Activated naive CD8-positive, alpha-beta T cell treated with anti-CD3 and anti-CD28 coated beads, Interleukin-2, amount 50 U/mL, for 24 hours (primary cell): ENCODE data around the gene MCCD1.
"Not testable (repeated sequence)": the region's sequence is repeated elsewhere in the genome, so short reads cannot be mapped to it uniquely, and the experiment has no call there.

Source experiments
- ATAC-seq: fragments of 150-1000 bp; cut with Tn5 transposase; one replicate; pipeline ENCODE4 v1.10.0; 2021
- DNase-seq: peaks from one replicate; pipeline ENCODE4 v3.0.0; 2021
- H3K27ac Mint-ChIP-seq: one replicate; pipeline ENCODE4 v1.8.0; 2021; ENCODE audit warnings: mild to moderate bottlenecking, mixed read lengths
- H3K27me3 Mint-ChIP-seq: one replicate; pipeline ENCODE4 v1.8.0; 2021; ENCODE audit warnings: mixed read lengths
- H3K36me3 Mint-ChIP-seq: one replicate; pipeline ENCODE4 v1.8.0; 2021; ENCODE audit warnings: low read depth, mixed read lengths
- H3K4me1 Mint-ChIP-seq: one replicate; pipeline ENCODE4 v1.8.0; 2021; ENCODE audit warnings: mixed read lengths
- H3K4me3 Mint-ChIP-seq: one replicate; pipeline ENCODE4 v1.8.0; 2021; ENCODE audit warnings: mild to moderate bottlenecking, moderate library complexity, mixed read lengths
- H3K9me3 Mint-ChIP-seq: one replicate; pipeline ENCODE4 v1.8.0; 2021; ENCODE audit warnings: mixed read lengths

Gene MCCD1

DNA sequence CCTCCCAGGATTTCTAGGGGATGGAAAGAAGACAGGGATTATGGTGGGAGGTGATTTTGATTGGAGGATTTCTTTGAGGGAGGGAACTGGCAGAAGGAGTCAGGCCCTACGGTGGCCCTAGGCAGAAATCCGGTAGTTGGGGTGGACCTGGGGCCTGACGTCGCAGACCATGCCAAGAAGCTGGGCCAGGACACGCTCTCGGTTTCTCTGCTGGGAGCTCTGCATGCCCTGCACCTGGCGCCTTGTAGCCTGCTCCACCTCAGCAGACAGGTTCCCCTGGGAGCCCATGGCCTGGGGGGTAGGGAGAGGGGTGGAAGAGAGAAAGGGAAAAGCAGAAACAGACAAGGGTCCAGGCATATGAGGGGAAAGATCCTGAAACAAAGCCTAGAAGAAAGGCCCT lies 16.5 kb downstream of the MCCD1 start:
- Mint-ChIP-seq H3K27ac (peak overlapping the region; percentile 10), H3K4me1 (peaks cover 61% of the 10 kb centered on the region), H3K4me3 (no peak overlapping the region), H3K9me3 (no peaks in the 10 kb centered on the region), H3K36me3 (peaks cover 23% of the 10 kb centered on the region), H3K27me3 (no peaks in the 10 kb centered on the region)
- no peak for ATAC-seq
- DNase-seq: no peak

DNA sequence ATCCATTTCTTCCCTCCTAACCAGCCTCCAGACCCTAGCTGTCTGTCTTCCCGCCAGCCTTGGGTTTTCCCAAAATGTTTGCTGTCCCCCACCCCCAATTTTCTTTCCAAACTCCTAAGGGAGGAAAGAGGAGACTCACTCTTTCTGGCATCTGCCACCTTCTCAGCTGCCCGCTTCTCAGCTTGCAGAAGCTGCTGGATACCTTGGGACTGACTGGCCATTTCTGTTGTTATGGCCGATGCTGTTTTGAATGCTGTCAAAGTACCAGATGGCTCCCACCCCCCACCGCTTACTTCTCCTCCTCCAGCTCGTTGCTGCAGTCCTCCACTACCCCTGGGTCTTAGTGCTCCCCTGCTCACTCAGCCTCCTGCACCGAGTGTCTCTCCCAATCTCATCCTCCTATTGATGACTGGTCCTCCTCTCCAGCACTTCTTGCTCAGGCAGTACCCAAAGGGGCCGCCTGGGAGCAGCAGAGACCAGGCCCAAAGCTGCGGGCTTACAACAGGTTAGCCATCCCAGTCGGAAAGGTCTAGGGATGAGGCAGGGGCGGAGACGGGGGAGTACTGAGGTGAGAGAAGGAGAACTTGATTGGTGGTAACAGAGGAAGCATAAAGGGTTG lies 17.7 kb downstream of the MCCD1 start, which contains the start of gene ATP6V1G2:
Gene ATP6V1G2 (minus strand): TSS at position 270 of the 619 bp plus-strand sequence. CDS start 49 bp downstream, at position 221.
- peak within 1 kb of the TSS; percentile 86 for H3K4me3 Mint-ChIP-seq
- peaks cover 18% of the 10 kb centered on the region for H3K36me3 Mint-ChIP-seq
- H3K9me3 Mint-ChIP-seq: no peaks in the 10 kb centered on the region
- H3K27me3 Mint-ChIP-seq: no peaks in the 10 kb centered on the region
- peak; percentile 77 for ATAC-seq
- H3K27ac Mint-ChIP-seq: peak within 1 kb of the TSS; percentile 89
- peaks cover 62% of the 10 kb centered on the region for H3K4me1 Mint-ChIP-seq
- peak; percentile 93 for DNase-seq

DNA sequence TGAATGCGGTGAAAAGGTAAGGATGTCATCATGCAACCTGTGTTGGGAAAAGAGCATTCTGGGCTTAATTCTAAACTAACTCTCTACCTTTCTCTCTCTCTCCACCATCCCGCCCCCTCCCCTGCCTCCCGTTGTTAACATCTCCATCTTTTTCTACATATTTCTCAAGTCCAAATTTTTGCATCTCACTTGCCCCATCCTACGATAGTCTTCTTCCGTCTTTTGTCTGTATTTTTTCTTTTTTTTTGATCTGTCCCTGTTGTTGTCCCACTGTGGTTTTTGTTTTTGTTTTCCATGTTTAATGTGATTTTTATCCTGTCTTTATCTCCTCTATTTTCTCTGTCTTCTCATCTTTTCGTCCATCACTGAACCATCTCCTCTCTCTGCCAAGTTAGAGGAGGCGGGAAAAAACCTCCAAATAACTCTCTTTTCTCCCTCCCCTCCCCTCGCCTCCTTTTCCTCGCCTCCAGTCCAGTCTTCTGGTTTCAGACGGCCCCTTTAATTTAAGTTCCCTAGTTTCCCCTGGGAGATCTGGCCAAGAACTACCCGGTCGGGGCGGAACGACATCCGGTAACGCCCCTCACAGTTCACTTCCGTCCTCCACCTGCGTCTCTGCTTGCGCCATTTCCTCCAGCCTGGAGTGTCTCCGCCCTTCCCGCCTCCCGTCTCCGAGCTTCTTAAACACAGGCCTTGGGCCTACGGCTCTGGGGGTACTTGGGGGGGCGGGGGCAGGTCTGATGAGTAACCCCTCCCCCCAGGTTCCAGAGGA lies 18.4 kb downstream of the MCCD1 start, which contains the start of gene NFKBIL1:
Gene NFKBIL1 (plus strand): TSS at position 651 of the 769 bp plus-strand sequence. CDS start 87 bp downstream, at position 738.
- ATAC-seq (peak; percentile 83), DNase-seq (peak; percentile 95)
- Mint-ChIP-seq H3K27me3 (no peaks in the 10 kb centered on the region), H3K9me3 (no peaks in the 10 kb centered on the region), H3K36me3 (peaks cover 15% of the 10 kb centered on the region), H3K4me1 (peaks cover 62% of the 10 kb centered on the region), H3K4me3 (peak within 1 kb of the TSS; percentile 86), H3K27ac (peak within 1 kb of the TSS; percentile 89)

DNA sequence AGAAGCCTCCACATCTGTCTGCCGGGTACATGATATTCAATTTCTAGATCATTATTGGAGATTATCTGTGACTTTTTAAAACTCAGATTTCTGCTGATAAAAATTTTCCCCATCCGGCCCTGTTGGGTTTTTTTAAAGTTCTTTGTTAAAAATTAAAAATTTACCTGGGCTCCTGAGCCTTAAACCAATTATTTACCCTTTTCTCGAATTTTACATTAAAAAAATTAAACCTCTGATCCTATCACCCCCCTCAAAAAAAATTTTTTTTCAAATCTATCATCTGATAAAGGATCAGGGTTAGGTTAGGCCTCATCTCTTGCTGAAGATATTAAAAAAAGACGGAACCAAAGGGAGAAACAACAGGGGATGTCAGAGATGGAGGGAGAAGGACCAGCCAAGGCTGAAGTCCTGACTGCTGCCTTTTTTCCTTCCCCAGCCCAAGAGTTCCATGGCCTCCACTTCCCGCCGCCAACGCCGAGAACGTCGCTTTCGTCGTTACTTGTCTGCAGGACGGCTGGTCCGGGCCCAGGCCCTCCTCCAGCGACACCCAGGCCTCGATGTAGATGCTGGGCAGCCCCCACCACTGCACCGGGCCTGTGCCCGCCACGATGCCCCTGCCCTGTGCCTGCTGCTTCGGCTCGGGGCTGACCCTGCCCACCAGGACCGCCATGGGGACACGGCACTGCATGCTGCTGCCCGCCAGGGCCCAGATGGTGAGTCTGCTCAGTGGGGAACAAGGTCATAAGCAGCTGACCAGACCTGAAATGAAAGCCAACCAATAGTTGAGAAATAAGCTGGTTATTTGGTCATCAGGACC lies 19.2 kb downstream of the MCCD1 start:
- Mint-ChIP-seq H3K36me3 (peaks cover 17% of the 10 kb centered on the region), H3K4me1 (peaks cover 62% of the 10 kb centered on the region), H3K27ac (peak overlapping the region; percentile 89), H3K9me3 (no peaks in the 10 kb centered on the region), H3K4me3 (peak overlapping the region; percentile 86), H3K27me3 (no peaks in the 10 kb centered on the region)
- no peak for ATAC-seq
- DNase-seq: no peak

DNA sequence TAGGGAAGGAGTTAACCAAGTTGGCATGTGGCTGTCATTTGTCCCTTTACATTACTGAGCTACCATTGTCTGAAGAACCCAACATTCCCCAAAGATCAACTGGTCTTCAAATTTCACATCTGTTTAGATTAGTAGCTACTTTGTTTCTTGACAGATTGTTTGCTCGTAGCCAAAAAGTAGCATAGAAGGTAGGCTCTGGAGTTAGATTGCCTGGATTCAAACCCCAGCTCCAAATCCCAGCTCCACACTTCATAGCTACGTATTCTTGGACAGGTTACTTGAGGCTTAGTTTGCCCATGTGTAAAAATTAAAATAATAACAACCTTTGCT lies 19.7 kb downstream of the MCCD1 start:
- H3K27me3 Mint-ChIP-seq: no peaks in the 10 kb centered on the region
- ATAC-seq (no peak), DNase-seq (no peak)
- peaks cover 16% of the 10 kb centered on the region for H3K36me3 Mint-ChIP-seq
- H3K27ac Mint-ChIP-seq: peak overlapping the region; percentile 29
- H3K9me3 Mint-ChIP-seq: no peaks in the 10 kb centered on the region
- peaks cover 60% of the 10 kb centered on the region for H3K4me1 Mint-ChIP-seq
- peak overlapping the region; percentile 86 for H3K4me3 Mint-ChIP-seq

DNA sequence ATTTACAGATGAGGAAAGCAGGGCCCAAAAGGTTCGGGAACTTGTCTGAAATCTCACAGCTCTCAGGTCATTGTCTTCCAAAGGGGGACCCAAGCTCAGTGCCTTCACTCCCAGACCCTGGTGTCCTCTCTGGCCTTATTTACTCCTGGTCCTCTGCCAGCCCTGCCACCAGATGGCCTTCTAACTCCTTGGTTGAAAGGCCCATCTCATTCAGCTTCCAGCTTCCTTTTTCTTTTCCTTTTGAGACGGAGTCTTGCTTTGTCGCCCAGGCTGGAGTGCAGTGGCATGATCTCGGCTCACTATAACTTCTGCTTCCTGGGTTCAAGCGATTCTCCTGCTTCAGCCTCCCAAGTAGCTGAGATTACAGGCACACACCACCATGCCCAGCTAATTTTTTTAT lies 22.6 kb downstream of the MCCD1 start:
- H3K4me3 Mint-ChIP-seq: peak overlapping the region; percentile 48
- peak; percentile 63 for DNase-seq
- H3K27me3 Mint-ChIP-seq, H3K9me3 Mint-ChIP-seq, H3K27ac Mint-ChIP-seq: not testable (repeated sequence)
- peak; percentile 27 for ATAC-seq
- peaks cover 22% of the 10 kb centered on the region for H3K36me3 Mint-ChIP-seq
- H3K4me1 Mint-ChIP-seq: peaks cover 69% of the 10 kb centered on the region

DNA sequence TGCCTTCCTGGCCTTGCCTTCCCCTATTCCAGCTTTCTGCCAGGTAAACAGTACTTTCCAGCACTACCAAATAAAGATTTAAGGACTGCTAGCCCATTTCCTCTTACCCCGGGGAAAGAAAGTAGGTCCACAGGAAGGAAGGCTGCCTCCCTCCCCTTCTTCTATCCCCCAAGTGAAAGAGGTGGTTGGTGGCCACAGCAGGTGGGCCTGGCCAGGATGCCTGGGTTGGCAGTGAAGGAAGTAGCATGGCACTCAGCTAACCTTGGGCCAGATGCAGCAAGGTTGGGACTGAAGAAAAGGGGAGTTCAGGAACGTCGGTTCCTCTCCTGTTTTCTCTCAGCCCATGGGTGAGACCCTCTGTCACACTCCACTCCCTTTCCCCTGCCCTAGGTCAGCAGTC lies 27.5 kb downstream of the MCCD1 start:
- ATAC-seq (no peak), DNase-seq (no peak)
- H3K9me3 Mint-ChIP-seq: no peaks in the 10 kb centered on the region
- H3K36me3 Mint-ChIP-seq: peaks cover 33% of the 10 kb centered on the region
- peaks cover 4% of the 10 kb centered on the region for H3K27me3 Mint-ChIP-seq
- peaks cover 80% of the 10 kb centered on the region for H3K4me1 Mint-ChIP-seq
- no peak overlapping the region for H3K4me3 Mint-ChIP-seq
- peak overlapping the region; percentile 44 for H3K27ac Mint-ChIP-seq

DNA sequence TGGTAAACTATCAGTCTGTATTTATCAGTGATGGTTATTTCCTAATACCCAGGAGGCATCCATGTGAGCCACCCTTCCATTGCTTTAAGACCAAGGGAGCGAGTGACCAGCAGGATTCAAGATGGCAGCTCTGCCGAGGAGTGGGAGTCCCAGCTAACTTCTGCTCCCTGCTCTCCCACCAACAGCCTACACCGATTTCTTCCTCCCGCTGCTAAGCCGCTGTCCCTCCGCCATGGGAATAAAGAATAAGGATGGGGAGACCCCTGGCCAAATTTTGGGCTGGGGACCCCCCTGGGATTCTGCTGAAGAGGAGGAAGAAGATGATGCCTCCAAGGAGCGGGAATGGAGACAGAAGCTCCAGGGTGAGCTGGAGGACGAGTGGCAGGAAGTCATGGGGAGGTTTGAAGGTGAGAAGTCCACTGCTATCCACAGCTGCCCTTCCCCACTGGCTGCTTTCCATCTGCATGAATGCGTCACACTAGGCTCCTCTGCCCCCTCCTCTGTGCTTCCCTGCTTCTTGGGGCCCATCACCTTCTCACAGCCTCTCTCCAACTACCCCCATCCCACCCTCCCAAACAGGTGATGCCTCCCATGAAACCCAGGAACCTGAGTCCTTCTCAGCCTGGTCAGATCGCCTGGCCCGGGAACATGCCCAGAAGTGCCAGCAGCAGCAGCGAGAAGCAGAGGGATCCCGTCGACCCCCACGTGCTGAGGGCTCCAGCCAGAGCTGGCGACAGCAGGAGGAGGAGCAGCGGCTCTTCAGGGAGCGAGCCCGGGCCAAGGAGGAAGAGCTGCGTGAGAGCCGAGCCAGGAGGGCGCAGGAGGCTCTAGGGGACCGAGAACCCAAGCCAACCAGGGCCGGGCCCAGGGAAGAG lies 28.9 kb downstream of the MCCD1 start:
- DNase-seq (no peak), ATAC-seq (no peak)
- no peak overlapping the region for H3K4me3 Mint-ChIP-seq
- H3K27me3 Mint-ChIP-seq: peaks cover 4% of the 10 kb centered on the region
- peaks cover 84% of the 10 kb centered on the region for H3K4me1 Mint-ChIP-seq
- H3K9me3 Mint-ChIP-seq: no peaks in the 10 kb centered on the region
- H3K27ac Mint-ChIP-seq: peak overlapping the region; percentile 96
- H3K36me3 Mint-ChIP-seq: peaks cover 35% of the 10 kb centered on the region

DNA sequence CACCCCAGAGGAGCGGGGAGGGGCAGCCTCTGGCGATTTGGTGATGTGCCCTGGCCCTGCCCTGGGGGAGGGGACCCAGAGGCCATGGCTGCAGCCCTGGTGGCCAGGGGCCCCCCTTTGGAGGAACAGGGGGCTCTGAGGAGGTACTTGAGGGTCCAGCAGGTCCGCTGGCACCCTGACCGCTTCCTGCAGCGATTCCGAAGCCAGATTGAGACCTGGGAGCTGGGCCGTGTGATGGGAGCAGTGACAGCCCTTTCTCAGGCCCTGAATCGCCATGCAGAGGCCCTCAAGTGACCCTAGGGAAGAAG lies 29.5 kb downstream of the MCCD1 start:
- peaks cover 88% of the 10 kb centered on the region for H3K4me1 Mint-ChIP-seq
- H3K27ac Mint-ChIP-seq: peak overlapping the region; percentile 96
- H3K4me3 Mint-ChIP-seq: peak overlapping the region; percentile 63
- no peaks in the 10 kb centered on the region for H3K9me3 Mint-ChIP-seq
- DNase-seq (no peak), ATAC-seq (no peak)
- H3K27me3 Mint-ChIP-seq: peaks cover 4% of the 10 kb centered on the region
- H3K36me3 Mint-ChIP-seq: peaks cover 36% of the 10 kb centered on the region

DNA sequence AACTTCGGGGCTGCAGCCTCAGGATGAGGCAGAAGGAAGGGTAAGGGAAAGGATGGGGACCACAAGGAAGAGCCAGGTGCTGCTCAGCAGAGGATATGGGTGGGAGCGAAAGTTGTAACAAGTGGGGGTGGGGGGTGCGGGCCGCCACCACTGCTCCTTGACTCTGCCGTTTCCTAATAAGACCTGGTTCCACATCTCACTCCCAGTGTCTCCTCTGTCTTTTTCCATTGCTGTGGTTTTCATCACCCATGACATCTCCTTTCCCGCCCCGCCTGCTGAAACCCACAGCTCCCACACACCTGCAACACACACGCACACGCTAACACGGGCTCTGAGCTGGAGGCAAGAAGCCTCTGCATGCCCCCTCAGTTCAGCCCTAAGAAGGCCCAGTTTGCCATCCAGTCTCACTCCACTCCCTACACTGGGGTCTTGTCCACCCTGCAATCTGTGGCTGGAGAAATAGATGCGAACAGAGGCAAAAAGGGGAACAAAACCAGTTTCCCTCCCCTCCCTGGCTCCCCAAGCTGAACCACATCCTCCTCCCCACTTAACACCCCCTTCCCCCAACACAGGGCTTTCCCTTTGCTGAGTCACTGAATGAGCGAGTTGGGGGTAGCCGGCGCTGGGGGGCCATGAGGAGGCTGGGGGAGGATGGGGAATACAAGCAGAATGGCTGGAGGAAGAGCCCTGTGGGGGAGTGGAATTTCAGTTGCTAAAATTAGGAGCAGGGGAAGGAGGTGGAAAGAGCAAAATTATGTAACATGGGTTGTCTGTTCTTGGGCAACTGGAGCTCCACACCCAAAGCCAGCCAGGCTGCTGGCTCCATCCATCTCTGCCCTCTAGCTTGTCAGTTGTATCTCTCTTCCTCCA lies 30.1 kb downstream of the MCCD1 start:
- DNase-seq (peak; percentile 74), ATAC-seq (peak; percentile 55)
- Mint-ChIP-seq H3K9me3 (no peaks in the 10 kb centered on the region), H3K4me1 (peaks cover 92% of the 10 kb centered on the region), H3K27me3 (peaks cover 4% of the 10 kb centered on the region), H3K27ac (peak overlapping the region; percentile 96), H3K4me3 (peak overlapping the region; percentile 63), H3K36me3 (peaks cover 39% of the 10 kb centered on the region)

DNA sequence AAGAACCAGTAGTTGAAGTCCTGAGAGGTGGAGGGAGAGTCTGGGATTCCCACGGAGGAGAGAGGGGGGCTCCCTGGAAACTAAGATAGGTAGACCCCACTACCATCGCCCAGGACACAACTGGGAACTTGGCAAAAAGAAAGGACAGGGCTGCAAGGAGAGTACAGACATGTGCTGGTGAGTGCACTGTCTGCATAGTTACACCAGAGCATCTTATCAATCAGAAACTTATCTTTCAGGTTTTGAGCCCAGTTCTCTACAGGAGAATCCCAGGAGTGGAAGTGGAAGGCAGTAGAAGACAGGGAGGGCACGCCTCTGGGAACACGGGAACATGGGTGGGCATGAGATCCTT lies 30.8 kb downstream of the MCCD1 start:
- Mint-ChIP-seq H3K4me1 (peaks cover 88% of the 10 kb centered on the region), H3K4me3 (peak overlapping the region; percentile 63), H3K27ac (peak overlapping the region; percentile 96), H3K27me3 (peaks cover 4% of the 10 kb centered on the region), H3K36me3 (peaks cover 39% of the 10 kb centered on the region), H3K9me3 (no peaks in the 10 kb centered on the region)
- ATAC-seq (peak; percentile 10), DNase-seq (no peak)

DNA sequence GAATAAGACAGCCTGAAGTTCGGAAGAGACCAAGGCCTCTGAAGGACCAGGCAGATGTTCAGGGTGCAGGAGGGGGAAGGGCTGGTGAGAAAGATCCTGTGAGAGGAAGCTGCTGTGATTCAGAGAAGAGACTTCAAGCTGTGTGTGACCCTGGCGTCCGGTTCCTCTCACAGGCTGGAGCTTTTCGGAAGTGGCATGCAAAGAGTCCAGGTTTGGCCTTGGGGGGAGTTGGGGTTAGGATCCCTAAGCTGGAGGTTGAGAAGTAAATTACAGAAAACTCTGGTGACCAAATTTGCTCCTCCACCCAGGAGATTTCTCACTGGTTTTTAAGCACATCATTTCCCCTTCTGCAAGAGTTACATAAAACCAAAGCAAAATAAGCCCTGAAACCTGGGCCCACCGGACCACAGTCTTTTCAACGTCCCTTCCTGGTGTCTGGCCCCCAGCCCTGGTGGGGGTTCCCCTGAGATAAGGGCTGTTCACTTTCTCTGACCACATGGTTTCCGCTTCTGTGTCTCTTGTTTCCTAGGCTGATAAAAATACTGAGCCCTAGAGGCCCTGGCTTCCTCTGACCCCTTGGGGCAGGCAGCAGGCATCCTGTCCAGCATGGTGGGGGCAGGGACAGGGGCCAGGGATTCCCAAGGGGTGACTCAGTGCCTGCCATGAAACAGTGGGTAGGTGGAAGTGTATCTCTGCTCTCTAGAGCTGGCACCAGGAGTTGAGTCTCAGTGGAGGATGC lies 31.4 kb downstream of the MCCD1 start:
- Mint-ChIP-seq H3K9me3 (no peaks in the 10 kb centered on the region), H3K36me3 (peaks cover 39% of the 10 kb centered on the region), H3K27me3 (peaks cover 4% of the 10 kb centered on the region), H3K4me1 (peaks cover 89% of the 10 kb centered on the region), H3K4me3 (peak overlapping the region; percentile 63), H3K27ac (peak overlapping the region; percentile 96)
- DNase-seq (peak; percentile 71), ATAC-seq (peak; percentile 47)

DNA sequence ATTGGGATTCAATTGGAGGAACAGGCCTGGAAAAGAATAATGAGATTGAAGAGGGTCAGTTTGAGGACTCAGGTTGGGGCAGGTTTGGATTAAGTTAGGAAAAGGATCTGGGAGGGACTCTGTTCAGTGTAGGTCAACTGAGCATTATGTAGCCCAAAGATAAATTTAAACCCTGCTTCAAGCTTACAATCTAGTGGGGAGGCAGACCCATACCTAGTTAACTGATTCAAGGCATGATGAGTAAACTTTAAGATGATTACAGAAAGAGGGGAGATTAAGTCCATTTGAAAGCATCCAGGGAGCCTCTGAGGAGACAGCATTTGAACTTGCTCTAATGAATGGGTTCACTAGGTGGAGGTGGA lies 31.9 kb downstream of the MCCD1 start:
- Mint-ChIP-seq H3K4me3 (peak overlapping the region; percentile 63), H3K4me1 (peaks cover 95% of the 10 kb centered on the region), H3K36me3 (peaks cover 45% of the 10 kb centered on the region), H3K9me3 (no peaks in the 10 kb centered on the region), H3K27ac (peak overlapping the region; percentile 96), H3K27me3 (peaks cover 4% of the 10 kb centered on the region)
- no peak for DNase-seq
- ATAC-seq: no peak
